Right cardiac atrium (tissue), 5 donors: ENCODE results near the gene ZNG1B. TPM values are rescaled to one million over a fixed set of nuclear protein-coding genes. Genes with fewer than 3 reads are reported as not detected.

Experiments
- polyA plus RNA-seq: library from polyadenylated mRNA; stranded (reverse); fragments of 200-250 nt; gene quantifications from one replicate; pipeline ENCODE4 v1.2.3, GENCODE V29; 2013
- total RNA-seq, 4 donors: library from RNA; stranded (reverse); fragmentation: NEBNext Ultra II Directional; extraction: Animal tissue kit (Norgen Biotek cat#: 25700); gene quantifications; one replicate each; pipeline ENCODE4 v1.2.1, GENCODE V29; 2021
- donor health status: healthy with polysubstance abuse.
- donor health status: DM: no; HTN: yes; CAD: no.
- donor health status: DM: no; HTN: no; CAD: no.
- donor health status: DM: no; HTN: yes; CAD: no; lungs with severe emphysema.
- donor health status: DM: yes; HTN: yes; CAD: no.

The ZNG1B gene
- total and polyA plus RNA-seq, 5 donors, result 24.0 to 29.1 (median 26.3) TPM

Other genes with a start within 250 kb of the ZNG1B start
- 1 to 10 TPM in 1 of 4 donors, under 1 TPM in 2, not detected in 1; 0.11 to 1.9 (median 0.68) TPM for gene PAX8, start 158.8 kb upstream of the ZNG1B start, total RNA-seq
- 0.05 TPM for gene PAX8, start 158.8 kb upstream of the ZNG1B start, polyA plus RNA-seq
- under 1 TPM in 2 of 4 donors, not detected in 2; 0.11 to 0.18 TPM for gene FOXD4L1, start 61.0 kb downstream of the ZNG1B start, total RNA-seq
- gene FOXD4L1, start 61.0 kb downstream of the ZNG1B start, polyA plus RNA-seq, result 0.07 TPM
- 10 to 100 TPM in 3 of 4 donors, 1 to 10 TPM in 1; 8.6 to 11.8 (median 10.6) TPM for gene RABL2A, start 189.6 kb downstream of the ZNG1B start, total RNA-seq
- 8.5 TPM for gene RABL2A, start 189.6 kb downstream of the ZNG1B start, polyA plus RNA-seq